HG03457 (cell line): ENCODE data around the gene NFE2L3.
"Not testable (repeated sequence)": the region's sequence is repeated elsewhere in the genome, so short reads cannot be mapped to it uniquely, and the experiment has no call there.

Source experiments
- ATAC-seq: cut with Tn5 transposase; IDR thresholded peaks from one replicate; pipeline ENCODE4 v1.9.1; 2021; ENCODE audit warnings: moderate number of reproducible peaks; ENCODE audit not compliant: unreplicated experiment

NFE2L3 gene

GRCh38 chr7:26167303-26167934 is 15.4 kb downstream of the NFE2L3 start:
- peak; percentile 87 for ATAC-seq

- ATAC-seq, result no peak
Observed at GRCh38 chr7:26168458-26169023, 16.5 kb downstream of the NFE2L3 start.

GRCh38 chr7:26169271-26169670 is 17.3 kb downstream of the NFE2L3 start:
- ATAC-seq, result no peak

GRCh38 chr7:26170663-26171062 is 18.7 kb downstream of the NFE2L3 start:
- ATAC-seq, result no peak

GRCh38 chr7:26171601-26172000 is 19.6 kb downstream of the NFE2L3 start:
- ATAC-seq, result no peak

GRCh38 chr7:26172048-26172447 is 20.1 kb downstream of the NFE2L3 start:
- no peak for ATAC-seq

- not testable (repeated sequence) for ATAC-seq
Observed at GRCh38 chr7:26175903-26176302, 23.9 kb downstream of the NFE2L3 start.

- not testable (repeated sequence) for ATAC-seq
Observed at GRCh38 chr7:26176696-26177095, 24.7 kb downstream of the NFE2L3 start.

GRCh38 chr7:26177269-26177668 is 25.3 kb downstream of the NFE2L3 start:
- not testable (repeated sequence) for ATAC-seq

GRCh38 chr7:26178272-26178960 is 26.4 kb downstream of the NFE2L3 start:
- no peak for ATAC-seq

- no peak for ATAC-seq
Observed at GRCh38 chr7:26179422-26179821, 27.4 kb downstream of the NFE2L3 start.

GRCh38 chr7:26179826-26180497 is 28.0 kb downstream of the NFE2L3 start:
- ATAC-seq, result no peak

GRCh38 chr7:26180792-26181198 is 28.8 kb downstream of the NFE2L3 start:
- no peak for ATAC-seq

GRCh38 chr7:26181474-26182227 is 29.7 kb downstream of the NFE2L3 start:
- no peak for ATAC-seq

- ATAC-seq, result no peak
Observed at GRCh38 chr7:26182283-26182682, 30.3 kb downstream of the NFE2L3 start.

- ATAC-seq, result no peak
Observed at GRCh38 chr7:26182706-26183105, 30.7 kb downstream of the NFE2L3 start.

GRCh38 chr7:26183545-26184280 is 31.7 kb downstream of the NFE2L3 start:
- no peak for ATAC-seq

GRCh38 chr7:26184281-26185101 is 32.5 kb downstream of the NFE2L3 start:
- not testable (repeated sequence) for ATAC-seq

GRCh38 chr7:26185131-26185843 is 33.3 kb downstream of the NFE2L3 start:
- ATAC-seq, result no peak
